GM23338 (cell line): ENCODE measurements around the gene RPS14. TPM values are rescaled to one million over a fixed set of nuclear protein-coding genes. Genes with fewer than 3 reads are reported as not detected.

Experiments
- ATAC-seq: fragments of 200-7000 bp; cut with Tn5 transposase; 3 replicates; pipeline ENCODE4 v1.9.1; 2020
- DNase-seq: peaks from one replicate; pipeline ENCODE4 v3.0.0-alpha.2; 2015; ENCODE audit warnings: low spot score
- H2AFZ ChIP-seq: fragments of 200-600 bp; sonication (generic); 2 replicates; pipeline ENCODE4 v1.8.0; 2016; ENCODE audit warnings: antibody characterized with exemption, mild to moderate bottlenecking, moderate library complexity
- H3F3A ChIP-seq: fragments of 200-600 bp; sonication (generic); replicated peaks from 2 replicates; pipeline ENCODE4 v1.8.0; 2017; ENCODE audit warnings: antibody characterized with exemption, mixed run types, low read depth
- H3K27ac ChIP-seq: fragments of 200-600 bp; sonication (generic); 2 replicates; pipeline ENCODE4 v1.6.1; 2016; ENCODE audit warnings: low read depth
- H3K27me3 ChIP-seq: fragments of 200-600 bp; sonication (generic); 2 replicates; pipeline ENCODE4 v1.8.0; 2016; ENCODE audit warnings: mild to moderate bottlenecking, mixed run types, moderate library complexity; ENCODE audit not compliant: insufficient read depth
- H3K36me3 ChIP-seq: fragments of 200-600 bp; sonication (generic); 2 replicates; pipeline ENCODE4 v1.8.0; 2016; ENCODE audit warnings: mild to moderate bottlenecking; ENCODE audit not compliant: insufficient read depth
- H3K4me1 ChIP-seq: fragments of 200-600 bp; sonication (generic); 2 replicates; pipeline ENCODE4 v1.8.0; 2016; ENCODE audit warnings: mild to moderate bottlenecking, moderate library complexity; ENCODE audit not compliant: insufficient read depth
- H3K4me2 ChIP-seq: fragments of 200-600 bp; sonication (generic); 2 replicates; pipeline ENCODE4 v1.7.1; 2017; ENCODE audit warnings: mixed run types
- H3K4me3 ChIP-seq: fragments of 200-600 bp; sonication (generic); 2 replicates; pipeline ENCODE4 v1.6.1; 2016; ENCODE audit warnings: mixed run types
- H3K79me2 ChIP-seq: fragments of 200-600 bp; sonication (generic); replicated peaks from 2 replicates; pipeline ENCODE4 v1.8.0; 2017; ENCODE audit warnings: mild to moderate bottlenecking; ENCODE audit not compliant: insufficient read depth
- H3K9me2 ChIP-seq: fragments of 200-600 bp; sonication (generic); 2 replicates; pipeline ENCODE4 v1.8.0; 2017; ENCODE audit not compliant: insufficient read depth
- H4K20me1 ChIP-seq: fragments of 200-600 bp; sonication (generic); replicated peaks from 2 replicates; pipeline ENCODE4 v1.8.0; 2017; ENCODE audit warnings: mild to moderate bottlenecking; ENCODE audit not compliant: insufficient read depth
- H3K27ac Mint-ChIP-seq: 2 replicates; pipeline ENCODE4 v1.8.0; 2020; ENCODE audit warnings: inconsistent platforms, mild to moderate bottlenecking, moderate library complexity, mixed read lengths
- H3K27me3 Mint-ChIP-seq: 3 replicates; pipeline ENCODE4 v1.8.0; 2022; ENCODE audit warnings: low read depth, mild to moderate bottlenecking, moderate library complexity, mixed read lengths, inconsistent platforms; ENCODE audit not compliant: insufficient read depth, poor library complexity
- H3K36me3 Mint-ChIP-seq: 3 replicates; pipeline ENCODE4 v1.8.0; 2021; ENCODE audit warnings: low read depth, mild to moderate bottlenecking, inconsistent platforms, moderate library complexity, mixed read lengths
- H3K4me1 Mint-ChIP-seq: 3 replicates; pipeline ENCODE4 v1.8.0; 2020; ENCODE audit warnings: mild to moderate bottlenecking, inconsistent platforms, mixed read lengths
- H3K4me3 Mint-ChIP-seq: 3 replicates; pipeline ENCODE4 v1.8.0; 2021; ENCODE audit warnings: moderate library complexity, mild to moderate bottlenecking, inconsistent platforms, mixed read lengths
- H3K9me3 Mint-ChIP-seq: 3 replicates; pipeline ENCODE4 v1.8.0; 2020; ENCODE audit warnings: moderate library complexity, mild to moderate bottlenecking, inconsistent platforms, mixed read lengths
- CREB1 ChIP-seq: fragments of 250-450 bp; sonication (Bioruptor Pico); IDR thresholded peaks from 2 replicates; pipeline ENCODE4 v1.5.0; 2020; ENCODE audit warnings: low read depth, mild to moderate bottlenecking, moderate library complexity
- CTCF ChIP-seq, 2 experiments: fragments of 200-600 bp in 1 of 2; sonication (generic) in 1 of 2; conservative IDR thresholded peaks; 2 replicates each; pipeline versions ENCODE4 v1.5.1 to v1.6.1; 2016 to 2017; ENCODE audit warnings: antibody characterized with exemption in 2 of 2, low read depth in 2 of 2, mild to moderate bottlenecking in 2 of 2, moderate library complexity in 1 of 2
- EZH2 ChIP-seq: fragments of 200-600 bp; sonication (generic); IDR thresholded peaks from one replicate; pipeline ENCODE4 v1.8.0; 2017; ENCODE audit warnings: antibody characterized with exemption, mild to moderate bottlenecking, low read depth; ENCODE audit not compliant: unreplicated experiment
- NANOG ChIP-seq: IDR thresholded peaks from 2 replicates; pipeline ENCODE4 v1.6.1; 2016; ENCODE audit warnings: antibody characterized with exemption, borderline replicate concordance
- polyA plus RNA-seq: library from polyadenylated mRNA; unstranded; fragments of >200 nt; fragmentation: Nextera tagmentation; extraction: Ambion mirVana; gene quantifications from 2 replicates; pipeline ENCODE4 v1.2.1, GENCODE V29; 2016
- total RNA-seq: library from RNA; depleted of rRNA; stranded (reverse); fragments of >200 nt; shearing (Covaris generic); gene quantifications from 2 replicates; pipeline ENCODE4 v1.2.3, GENCODE V29; 2014

Gene RPS14
- total and polyA plus RNA-seq, 2 experiments from 2014 or later, result 1,443 to 2,790 TPM

GRCh38 chr5:150438873-150439546 is 10.5 kb downstream of the RPS14 start:
- peaks cover 24% of the 10 kb centered on the region for H3K4me1 Mint-ChIP-seq
- DNase-seq (peak; percentile 89), ATAC-seq (peak; percentile 41)
- H3K9me3 Mint-ChIP-seq, result no peaks in the 10 kb centered on the region
- no peak overlapping the region; the same call in 2 of the 3 replicates for H3K4me3 Mint-ChIP-seq
- peaks cover 28% of the 10 kb centered on the region for H3K27me3 Mint-ChIP-seq
- Histone ChIP-seq H3K9me2 (no peaks in the 10 kb centered on the region), H3F3A (peaks cover 24% of the 10 kb centered on the region), H2AFZ (no peak overlapping the region), H3K4me1 (peaks cover 9% of the 10 kb centered on the region), H4K20me1 (peaks cover 12% of the 10 kb centered on the region; the same call in 1 of the 2 replicates), H3K27me3 (no peaks in the 10 kb centered on the region), H3K36me3 (peaks cover 5% of the 10 kb centered on the region; the same call in 1 of the 2 replicates), H3K27ac (no peak overlapping the region), H3K79me2 (no peaks in the 10 kb centered on the region), H3K4me3 (no peak overlapping the region), H3K4me2 (no peak overlapping the region)
- TF ChIP-seq CTCF (conservative IDR thresholded peaks at IDR 0.05; ENCODE audit: low read depth in 2 of 2) (peak; percentile 75 to 83), EZH2 (no peak)
- H3K36me3 Mint-ChIP-seq, result peaks cover 11% of the 10 kb centered on the region
- H3K27ac Mint-ChIP-seq, result no peak overlapping the region

- no peak overlapping the region for H2AFZ ChIP-seq
- peaks cover 8% of the 10 kb centered on the region; the same call in 1 of the 2 replicates for H3F3A ChIP-seq
- H3K27ac ChIP-seq, result no peak overlapping the region
- Mint-ChIP-seq H3K36me3 (no peaks in the 10 kb centered on the region; the same call in 2 of the 3 replicates), H3K9me3 (no peaks in the 10 kb centered on the region), H3K4me1 (peaks cover 10% of the 10 kb centered on the region), H3K27ac (no peak overlapping the region), H3K27me3 (peaks cover 14% of the 10 kb centered on the region), H3K4me3 (no peak overlapping the region)
- TF ChIP-seq NANOG (no peak), CTCF (conservative IDR thresholded peaks at IDR 0.05; ENCODE audit: low read depth in 2 of 2) (peak; percentile 81 to 98), CREB1 (CRISPR knock-in tag) (0 out of 2 replicates have a peak, but pooled peaks have one; percentile 32)
- ATAC-seq, result peak; percentile 92
- peaks cover 3% of the 10 kb centered on the region for H3K4me1 ChIP-seq
- H3K27me3 ChIP-seq, result no peaks in the 10 kb centered on the region
- DNase-seq, result peak; percentile 98
- no peak overlapping the region for H3K4me2 ChIP-seq
- H4K20me1 ChIP-seq, result no peaks in the 10 kb centered on the region
- no peaks in the 10 kb centered on the region for H3K36me3 ChIP-seq
- no peaks in the 10 kb centered on the region for H3K79me2 ChIP-seq
- H3K4me3 ChIP-seq, result no peak overlapping the region
- no peaks in the 10 kb centered on the region for H3K9me2 ChIP-seq
These were observed 13.3 kb downstream of the RPS14 start for GRCh38 chr5:150436141-150436680.
